K562 (cell line): ENCODE data around the gene SDCCAG8.

Experiments used
- CREM ChIP-seq: IDR thresholded peaks from 2 replicates; pipeline ENCODE4 v1.6.1; 2014; ENCODE audit warnings: antibody characterized with exemption, low read depth
- GTF2F1 ChIP-seq: IDR thresholded peaks from 2 replicates; pipeline ENCODE4 v1.6.1; 2011; ENCODE audit warnings: low read depth, low read length, improper control_type of control experiment
- NR3C1 ChIP-seq: sonication (generic); formaldehyde crosslinking; IDR thresholded peaks from 2 replicates; pipeline ENCODE4 v1.8.1; 2022; ENCODE audit warnings: missing genetic modification reagents
- PATZ1 ChIP-seq: fragments of 250-450 bp; sonication (Bioruptor Pico); IDR thresholded peaks from 2 replicates; pipeline ENCODE4 v1.5.0; 2020; ENCODE audit warnings: mild to moderate bottlenecking, borderline replicate concordance
- RB1 ChIP-seq: fragments of 450-650 bp; IDR thresholded peaks from 2 replicates; pipeline ENCODE4 v1.6.1; 2017; ENCODE audit warnings: low read depth, mild to moderate bottlenecking
- SIN3A ChIP-seq, 2 experiments: fragments of 150-350 bp in 1 of 2; IDR thresholded peaks; 2 replicates each; pipeline ENCODE4 v1.6.1; 2011 to 2016; ENCODE audit warnings: borderline replicate concordance in 2 of 2, low read depth in 2 of 2, low read length in 2 of 2, mild to moderate bottlenecking in 2 of 2, moderate library complexity in 2 of 2; ENCODE audit not compliant: control insufficient read depth in 1 of 2
- TARDBP ChIP-seq: fragments of 450-650 bp; IDR thresholded peaks from 2 replicates; pipeline ENCODE4 v1.6.1; 2016

GRCh38 chr1:243409284-243409683 lies 153.4 kb downstream of the SDCCAG8 start:
- TF ChIP-seq RB1 (no peak), CREM (no peak), TARDBP (no peak), GTF2F1 (no peak), PATZ1 (CRISPR knock-in tag) (no peak), SIN3A (IDR thresholded peaks at IDR 0.05; ENCODE audit: borderline replicate concordance in 2 of 2, control insufficient read depth in 1 of 2, low read depth in 2 of 2, low read length in 2 of 2) (no peak), NR3C1 (CRISPR knock-in tag) (no peak)
